ENCODE results near the gene AQR. TPM values are rescaled to one million over a fixed set of nuclear protein-coding genes. Genes with fewer than 3 reads are reported as not detected.

Gene AQR
- total and polyA plus RNA-seq, 12 donors, result 10.2 to 43.4 (median 28.3) TPM

GRCh38 chr15:34883042-34883441 lies 86.5 kb downstream of the AQR start:
- Histone ChIP-seq H3K36me3 (replicated peaks in 1 of 2) (peaks cover 0 to 32% of the 10 kb centered on the region in 2 donors), H3K4me1 (replicated peaks in 1 of 2) (peaks cover 0 to 5% of the 10 kb centered on the region in 2 donors), H3K9me3 (replicated peaks in 1 of 3) (no peaks in the 10 kb centered on the region), H3K27ac (no peak overlapping the region), H3K27me3 (no peaks in the 10 kb centered on the region), H3K4me3 (no peak overlapping the region)
- 88 to 100% (median 92%) methylated on average over 1 of the region's 1 CpG for WGBS, 4 donors
- DNase-seq, result no peak
- no peak for TF ChIP-seq POLR2A (IDR thresholded peaks at IDR 0.05)
- intact Hi-C loops (cut with DNase I), result no loop called here

GRCh38 chr15:34879107-34879506 lies 90.4 kb downstream of the AQR start:
- Histone ChIP-seq H3K4me3 (no peak overlapping the region), H3K27me3 (no peaks in the 10 kb centered on the region), H3K9me3 (replicated peaks in 1 of 3) (no peaks in the 10 kb centered on the region), H3K36me3 (replicated peaks in 1 of 2) (peaks cover 0 to 52% of the 10 kb centered on the region in 2 donors), H3K27ac (no peak overlapping the region), H3K4me1 (replicated peaks in 1 of 2) (no peaks in the 10 kb centered on the region)
- intact Hi-C loops (cut with DNase I), result no loop called here
- whole genome bisulfite sequencing, 4 donors, result 64 to 76% (median 71%) methylated on average over 4 of the region's 4 CpGs
- DNase-seq, result no peak
- TF ChIP-seq CTCF (IDR thresholded peaks at IDR 0.05), result no peak
- TF ChIP-seq POLR2A (IDR thresholded peaks at IDR 0.05), result no peak

GRCh38 chr15:34876640-34877039 lies 92.9 kb downstream of the AQR start:
- Histone ChIP-seq H3K27ac (no peak overlapping the region), H3K9me3 (replicated peaks in 1 of 3) (no peaks in the 10 kb centered on the region), H3K36me3 (replicated peaks in 1 of 2) (peaks cover 0 to 40% of the 10 kb centered on the region in 2 donors), H3K27me3 (no peaks in the 10 kb centered on the region), H3K4me3 (no peak overlapping the region), H3K4me1 (replicated peaks in 1 of 2) (no peaks in the 10 kb centered on the region)
- TF ChIP-seq POLR2A (IDR thresholded peaks at IDR 0.05) (no peak), CTCF (IDR thresholded peaks at IDR 0.05) (no peak)
- intact Hi-C loops (cut with DNase I), result no loop called here
- DNase-seq, result no peak

GRCh38 chr15:34869110-34869509 lies 100.4 kb downstream of the AQR start:
- Histone ChIP-seq H3K4me1 (replicated peaks in 1 of 2) (peaks cover 0 to 7% of the 10 kb centered on the region in 2 donors), H3K27me3 (no peaks in the 10 kb centered on the region), H3K9me3 (replicated peaks in 1 of 3) (no peaks in the 10 kb centered on the region), H3K27ac (no peak overlapping the region), H3K4me3 (no peak overlapping the region), H3K36me3 (replicated peaks in 1 of 2) (peaks cover 0 to 8% of the 10 kb centered on the region in 2 donors)
- no peak for DNase-seq
- intact Hi-C loops (cut with DNase I), result no loop called here
- 96 to 100% (median 97%) methylated on average over 2 of the region's 2 CpGs for WGBS, 4 donors
- TF ChIP-seq CTCF (IDR thresholded peaks at IDR 0.05), result no peak
- no peak for TF ChIP-seq POLR2A (IDR thresholded peaks at IDR 0.05)

- intact Hi-C loops (cut with DNase I), result no loop called here
- peaks cover 0 to 17% of the 10 kb centered on the region in 2 donors for H3K36me3 ChIP-seq (replicated peaks in 1 of 2)
- WGBS, 4 donors, result 95 to 100% (median 98%) methylated on average over 1 of the region's 1 CpG
- H3K9me3 ChIP-seq (replicated peaks in 1 of 3), result no peaks in the 10 kb centered on the region
- TF ChIP-seq POLR2A (IDR thresholded peaks at IDR 0.05), result no peak
- no peak for TF ChIP-seq CTCF (IDR thresholded peaks at IDR 0.05)
- no peaks in the 10 kb centered on the region for H3K27me3 ChIP-seq
- no peak for DNase-seq
- H3K4me3 ChIP-seq, result no peak overlapping the region
- H3K4me1 ChIP-seq (replicated peaks in 1 of 2), result peaks cover 0 to 7% of the 10 kb centered on the region in 2 donors
- no peak overlapping the region for H3K27ac ChIP-seq
Observed at GRCh38 chr15:34865531-34865930, 104.0 kb downstream of the AQR start.
